ENCODE results near the gene LZTS2. TPM values are rescaled to one million over a fixed set of nuclear protein-coding genes. Genes with fewer than 3 reads are reported as not detected.

The LZTS2 gene
- total RNA-seq, 2 donors from 2014 or later = 43.9 to 47.7 TPM

DNA sequence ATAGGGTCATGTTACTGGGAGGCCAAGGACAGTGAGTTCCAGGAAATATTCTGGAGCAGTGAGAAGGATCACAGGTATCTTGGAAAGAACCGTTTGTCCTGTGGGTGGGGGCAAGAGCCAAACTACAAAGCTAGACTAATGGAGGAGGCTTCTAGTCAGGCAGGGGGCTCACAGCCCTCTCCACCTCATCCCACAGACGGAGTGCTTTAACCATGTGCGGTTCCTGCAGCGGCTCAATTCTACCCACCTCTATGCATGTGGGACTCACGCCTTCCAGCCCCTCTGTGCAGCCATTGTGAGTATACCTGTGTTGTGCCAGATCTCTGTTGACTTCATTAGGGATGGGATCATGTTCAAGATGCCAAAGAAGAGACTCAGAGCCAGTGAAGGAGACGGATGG is 22.2 kb upstream of the LZTS2 start:
- intact Hi-C loops (cut with DNase I) = no loop called here

DNA sequence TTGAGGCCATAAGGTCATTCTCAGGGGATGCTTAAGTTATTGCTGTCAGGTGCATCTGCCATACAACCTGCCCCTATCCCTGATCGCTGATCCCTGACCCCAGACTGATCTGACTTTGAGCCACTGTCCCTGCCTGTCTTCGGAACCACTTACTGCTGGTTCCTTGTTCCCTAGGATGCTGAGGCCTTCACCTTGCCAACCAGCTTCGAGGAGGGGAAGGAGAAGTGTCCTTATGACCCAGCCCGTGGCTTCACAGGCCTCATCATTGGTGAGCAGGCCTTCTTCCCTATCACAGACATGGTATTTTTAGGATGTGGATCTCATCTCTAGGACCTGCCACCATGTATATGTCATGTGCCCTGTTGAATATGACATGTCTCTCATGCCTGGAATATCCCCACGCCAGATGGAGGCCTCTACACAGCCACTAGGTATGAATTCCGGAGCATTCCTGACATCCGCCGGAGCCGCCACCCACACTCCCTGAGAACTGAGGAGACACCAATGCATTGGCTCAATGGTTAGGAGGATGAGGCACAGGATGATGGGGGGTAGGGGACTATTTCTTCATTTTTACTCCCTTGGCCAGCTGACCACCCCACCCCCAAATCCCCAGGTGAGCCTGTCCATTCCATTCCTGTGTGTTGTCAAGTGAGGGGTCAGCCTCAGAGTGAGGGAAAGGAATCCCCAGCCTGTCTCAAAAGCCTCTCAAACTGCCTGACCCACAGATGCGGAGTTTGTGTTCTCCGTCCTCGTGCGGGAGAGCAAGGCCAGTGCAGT is 21.3 kb upstream of the LZTS2 start:
- intact Hi-C loops (cut with DNase I) = no loop called here
- peak in 1 of 2 donors; percentile 15 for ATAC-seq
- no peak for DNase-seq

More for the DNA sequence above, 22.2 kb upstream of the LZTS2 start:
- no peak for ATAC-seq
- DNase-seq = no peak

DNA sequence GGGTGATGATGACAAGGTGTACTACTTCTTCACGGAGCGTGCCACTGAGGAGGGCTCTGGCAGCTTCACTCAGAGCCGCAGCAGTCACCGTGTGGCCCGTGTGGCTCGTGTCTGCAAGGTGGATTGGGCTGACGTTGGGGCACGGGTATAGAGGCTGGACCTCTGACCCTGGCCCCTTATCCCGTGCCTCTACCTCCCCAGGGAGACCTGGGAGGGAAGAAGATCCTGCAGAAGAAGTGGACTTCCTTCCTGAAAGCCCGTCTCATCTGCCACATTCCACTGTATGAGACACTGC is 20.8 kb upstream of the LZTS2 start:
- no peak for DNase-seq
- ATAC-seq = no peak
- intact Hi-C loops (cut with DNase I) = no loop called here

DNA sequence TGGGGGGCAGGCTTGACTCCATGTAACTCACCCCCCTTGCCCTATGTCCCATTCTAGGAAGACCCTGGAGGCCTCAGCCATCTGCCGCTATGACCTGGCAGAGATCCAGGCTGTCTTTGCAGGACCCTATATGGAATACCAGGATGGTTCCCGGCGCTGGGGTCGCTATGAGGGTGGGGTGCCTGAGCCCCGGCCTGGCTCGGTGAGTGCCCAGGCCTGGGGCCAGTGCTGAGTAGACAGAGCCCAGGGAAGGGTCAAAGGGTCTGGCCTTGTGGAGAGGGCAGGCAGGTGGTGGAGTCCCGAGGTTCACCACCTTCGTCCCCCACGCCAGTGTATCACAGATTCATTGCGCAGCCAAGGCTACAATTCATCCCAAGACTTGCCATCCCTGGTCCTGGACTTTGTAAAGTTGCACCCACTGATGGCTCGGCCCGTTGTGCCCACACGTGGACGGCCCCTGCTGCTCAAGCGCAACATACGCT is 19.8 kb upstream of the LZTS2 start:
- no peak for DNase-seq
- ATAC-seq = no peak
- intact Hi-C loops (cut with DNase I) = no loop called here

DNA sequence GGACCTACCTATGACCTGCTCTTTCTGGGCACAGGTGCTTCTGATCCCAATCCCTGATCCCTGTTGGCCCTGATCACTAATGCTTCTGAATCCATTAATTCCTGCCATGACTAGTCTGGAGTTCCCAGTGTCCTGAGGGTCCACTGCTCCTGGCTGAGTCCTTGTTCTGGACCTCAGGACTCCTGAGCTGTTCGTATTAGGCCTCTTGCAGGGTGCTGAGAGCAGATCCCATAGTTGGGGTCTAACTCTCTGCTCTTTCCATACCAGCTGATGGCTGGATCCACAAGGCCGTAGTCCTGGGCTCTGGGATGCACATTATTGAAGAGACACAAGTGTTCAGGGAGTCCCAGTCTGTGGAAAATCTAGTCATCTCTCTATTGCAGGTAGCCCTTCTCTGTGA is 19.3 kb upstream of the LZTS2 start:
- intact Hi-C loops (cut with DNase I) = no loop called here
- no peak for DNase-seq
- no peak for ATAC-seq

DNA sequence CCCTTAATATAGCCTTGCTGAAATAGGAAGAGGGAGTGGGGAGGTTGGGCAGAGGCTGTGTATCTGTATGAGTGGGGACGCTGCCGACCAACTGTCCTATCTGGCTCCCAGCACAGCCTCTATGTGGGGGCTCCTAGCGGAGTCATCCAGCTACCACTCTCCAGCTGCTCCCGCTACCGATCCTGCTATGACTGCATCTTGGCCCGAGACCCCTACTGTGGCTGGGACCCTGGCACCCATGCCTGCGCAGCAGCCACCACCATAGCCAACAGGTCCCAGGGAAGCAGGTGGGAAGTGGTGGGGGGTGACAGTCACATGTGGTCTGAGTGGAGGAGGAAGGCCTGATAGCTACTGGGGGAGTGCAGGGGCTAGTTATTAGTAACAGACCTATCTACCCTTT is 18.9 kb upstream of the LZTS2 start:
- ATAC-seq (no peak), DNase-seq (no peak)
- intact Hi-C loops (cut with DNase I) = no loop called here

DNA sequence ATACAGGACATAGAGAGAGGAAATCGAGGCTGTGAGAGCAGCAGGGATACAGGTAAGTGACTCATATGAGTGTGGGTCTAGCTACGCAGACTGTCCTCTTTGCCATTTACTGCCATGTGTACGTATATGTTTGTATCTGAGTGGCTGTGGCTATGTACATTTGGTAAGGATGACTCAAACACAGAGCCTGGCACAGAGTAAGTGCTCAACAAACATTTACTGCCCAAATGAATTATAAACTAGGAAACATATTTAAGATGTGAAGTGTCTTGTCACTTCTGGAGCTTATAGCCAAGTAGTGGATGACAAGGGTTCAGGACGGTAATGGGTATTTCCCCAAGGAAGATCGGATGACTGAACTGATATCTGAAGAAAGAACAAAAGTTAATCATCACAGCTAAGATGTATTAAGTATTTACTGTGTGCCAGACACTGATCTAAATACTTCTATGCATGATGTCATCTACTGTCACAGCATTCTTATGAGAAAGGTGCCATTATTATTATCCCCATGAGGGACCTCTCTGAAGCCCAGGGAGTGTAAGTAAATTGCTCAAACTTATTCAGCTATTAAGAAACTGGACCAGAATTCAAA is 18.3 kb upstream of the LZTS2 start:
- no peak for DNase-seq
- ATAC-seq = no peak
- intact Hi-C loops (cut with DNase I) = no loop called here

DNA sequence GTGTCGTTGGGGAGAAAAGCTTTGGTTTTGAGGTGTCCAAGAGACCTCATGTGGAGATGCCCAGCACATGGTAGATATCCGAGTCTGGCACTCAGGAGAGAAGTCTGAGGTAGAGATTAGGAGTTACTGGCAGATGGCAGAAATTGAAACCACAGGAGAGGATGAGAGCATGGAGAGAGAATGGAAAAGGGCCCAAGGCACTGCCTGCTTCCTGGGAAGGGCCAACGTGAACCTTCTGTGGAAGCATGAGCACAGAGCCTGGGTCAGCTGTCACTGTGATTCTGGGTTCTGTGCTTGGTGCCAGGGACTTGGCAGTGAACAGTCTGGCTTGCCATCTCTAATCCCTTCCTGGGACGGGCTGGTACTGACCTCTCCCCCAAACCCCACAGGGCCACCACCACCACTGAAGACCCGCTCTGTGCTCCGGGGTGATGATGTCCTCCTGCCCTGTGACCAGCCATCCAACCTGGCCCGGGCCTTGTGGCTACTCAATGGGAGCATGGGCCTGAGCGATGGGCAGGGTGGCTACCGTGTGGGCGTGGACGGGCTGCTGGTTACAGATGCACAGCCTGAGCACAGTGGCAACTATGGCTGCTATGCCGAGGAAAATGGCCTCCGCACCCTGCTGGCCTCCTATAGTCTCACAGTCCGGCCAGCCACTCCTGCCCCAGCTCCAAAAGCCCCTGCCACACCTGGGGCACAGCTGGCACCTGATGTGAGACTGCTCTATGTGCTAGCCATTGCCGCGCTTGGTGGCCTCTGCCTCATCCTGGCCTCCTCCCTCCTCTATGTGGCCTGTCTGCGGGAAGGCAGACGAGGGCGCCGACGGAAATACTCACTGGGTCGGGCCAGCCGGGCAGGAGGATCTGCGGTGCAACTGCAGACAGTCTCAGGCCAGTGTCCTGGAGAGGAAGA is 16.4 kb upstream of the LZTS2 start:
- ATAC-seq (no peak), DNase-seq (no peak)
- intact Hi-C loops (cut with DNase I) = no loop called here

DNA sequence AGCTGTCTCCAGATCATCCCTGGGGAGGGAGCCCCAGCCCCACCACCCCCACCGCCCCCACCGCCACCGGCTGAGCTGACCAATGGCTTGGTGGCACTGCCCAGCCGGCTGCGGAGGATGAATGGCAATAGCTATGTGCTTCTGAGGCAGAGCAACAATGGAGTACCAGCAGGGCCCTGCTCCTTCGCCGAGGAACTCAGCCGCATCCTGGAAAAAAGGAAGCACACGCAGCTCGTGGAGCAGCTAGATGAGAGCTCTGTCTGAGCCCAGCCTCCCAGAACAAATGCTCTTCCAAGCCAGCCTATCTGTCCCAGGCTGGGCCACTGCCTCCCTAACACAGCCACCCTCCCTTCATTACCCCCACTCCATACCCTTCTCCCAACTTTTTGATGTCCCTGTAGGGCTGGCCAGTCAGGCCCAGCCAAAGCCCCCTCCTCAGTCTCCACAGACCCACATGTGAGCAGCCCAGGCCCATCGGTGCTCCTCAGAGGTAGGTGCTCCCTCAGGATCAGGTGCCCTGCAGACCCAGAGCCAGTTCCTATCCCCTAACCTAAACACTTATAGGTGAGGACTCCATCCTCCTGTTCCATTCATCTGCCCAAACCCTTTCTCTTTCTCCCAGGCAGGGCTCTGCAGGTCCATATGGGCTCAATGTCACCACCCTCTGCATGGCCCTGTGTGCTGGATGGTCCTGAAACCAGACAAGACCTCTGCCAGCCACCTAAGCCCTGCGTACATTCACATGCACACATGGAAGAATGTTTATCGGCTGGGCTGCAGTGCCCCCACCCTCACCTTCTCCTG is 15.5 kb upstream of the LZTS2 start:
- intact Hi-C loops (cut with DNase I) = no loop called here
- ATAC-seq (no peak), DNase-seq (no peak)

DNA sequence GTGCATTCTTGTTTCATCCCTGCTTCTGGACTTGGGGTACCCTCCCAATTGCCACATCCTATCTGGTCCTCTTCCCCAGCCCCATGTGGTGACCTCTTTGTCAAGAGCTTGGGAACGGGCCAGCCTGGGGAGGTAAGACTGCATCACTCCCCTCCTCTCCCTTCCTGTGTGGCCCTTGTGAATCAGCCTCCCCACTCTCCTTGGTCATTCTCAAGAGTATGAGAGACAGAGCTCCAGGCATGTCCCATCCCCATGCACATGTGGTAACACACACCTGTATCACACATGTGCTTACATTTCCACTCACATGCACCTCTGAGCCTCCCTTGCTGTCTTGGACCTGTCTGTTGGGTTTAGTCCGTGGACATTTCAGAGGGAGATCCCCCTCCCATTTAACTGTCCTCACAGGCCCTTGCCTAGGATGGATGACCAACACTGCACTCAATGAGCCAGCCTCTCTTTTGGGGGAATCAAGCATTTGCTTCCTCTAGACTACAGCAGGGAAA is 14.9 kb upstream of the LZTS2 start:
- ATAC-seq (no peak), DNase-seq (no peak)
- intact Hi-C loops (cut with DNase I) = no loop called here

DNA sequence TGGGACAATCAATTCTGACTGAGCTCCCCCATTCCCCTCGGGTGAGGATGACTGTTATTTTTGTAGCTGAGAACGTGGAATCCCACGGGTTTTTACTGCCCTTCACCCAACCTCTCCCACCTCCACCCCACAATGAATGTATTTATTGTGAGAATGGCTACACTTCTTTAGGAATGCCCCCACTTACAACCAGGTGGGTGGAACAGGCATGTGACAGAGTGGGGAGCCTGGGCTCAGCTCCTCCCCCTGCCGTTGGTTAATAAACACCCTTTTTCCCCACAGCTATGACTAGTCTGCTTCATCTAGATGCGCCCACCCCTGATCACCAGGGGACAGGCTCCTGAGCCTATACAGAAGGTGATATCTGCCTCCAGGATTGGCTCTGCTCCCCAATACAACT is 14.3 kb upstream of the LZTS2 start:
- ATAC-seq (no peak), DNase-seq (no peak)
- intact Hi-C loops (cut with DNase I) = no loop called here

DNA sequence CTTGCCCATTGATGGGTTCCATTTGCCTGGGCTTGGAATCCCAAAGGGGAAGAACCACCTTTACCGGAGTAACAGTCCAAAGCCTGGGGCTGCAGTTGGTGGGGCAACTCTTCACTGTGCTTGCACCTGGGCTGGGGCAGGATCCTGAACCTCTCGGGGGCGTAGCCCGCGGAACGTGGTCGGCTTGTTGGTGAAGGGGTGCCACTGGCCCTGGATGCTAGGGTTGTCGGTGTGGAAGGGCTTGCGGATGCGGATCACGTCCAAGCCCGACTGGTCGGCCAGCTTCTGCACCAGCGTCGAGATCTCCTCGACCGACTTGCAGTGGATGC is 13.0 kb upstream of the LZTS2 start:
- ATAC-seq = no peak
- intact Hi-C loops (cut with DNase I) = no loop called here
- no peak for DNase-seq

DNA sequence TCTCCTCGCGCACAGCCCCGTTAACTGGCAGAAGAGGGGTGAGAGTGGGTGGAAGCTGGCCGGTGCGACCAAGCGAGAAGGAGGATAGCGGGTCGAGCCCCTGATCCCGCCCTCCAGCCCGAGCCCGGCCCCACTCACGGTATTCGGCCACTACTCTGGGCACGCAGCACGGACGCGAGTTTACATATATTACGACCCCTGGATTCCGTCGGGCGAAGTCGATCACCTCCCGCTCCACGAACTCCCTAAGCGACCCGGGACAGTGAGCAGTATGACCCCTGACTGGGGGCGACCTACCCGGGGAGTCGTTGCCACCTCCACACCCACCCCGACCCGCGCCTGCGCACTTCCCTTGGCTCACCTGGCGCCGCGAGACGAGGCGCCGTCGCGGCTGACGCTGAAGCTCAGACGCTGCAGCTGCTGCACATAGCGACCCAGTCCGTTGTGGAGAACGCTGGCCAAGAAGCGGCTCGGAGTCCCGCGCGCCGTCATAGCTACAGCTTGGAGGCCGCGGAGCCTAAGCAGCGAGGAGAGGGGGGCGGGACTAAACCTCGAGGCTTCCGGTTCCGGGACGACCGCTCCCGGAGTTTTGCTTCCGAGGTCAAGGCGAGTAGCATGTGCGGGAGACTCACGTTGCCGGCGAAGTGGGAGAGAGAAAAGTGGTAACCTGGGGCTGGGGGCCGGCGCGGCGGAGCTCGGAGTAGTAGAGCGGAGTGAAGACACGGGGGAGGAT is 12.5 kb upstream of the LZTS2 start, which contains the start of the genes MRPL43 and TWNK:
Gene MRPL43 (minus strand): TSS at position 546 of the 733 bp plus-strand sequence. CDS start 54 bp downstream, at position 492.
Gene TWNK (plus strand): TSS at position 592 of the 733 bp plus-strand sequence. CDS start 668 bp downstream, outside the sequence.
- ATAC-seq (peak; percentile 94), DNase-seq (peak; percentile 89)
- intact Hi-C loops (cut with DNase I) = no loop called here

DNA sequence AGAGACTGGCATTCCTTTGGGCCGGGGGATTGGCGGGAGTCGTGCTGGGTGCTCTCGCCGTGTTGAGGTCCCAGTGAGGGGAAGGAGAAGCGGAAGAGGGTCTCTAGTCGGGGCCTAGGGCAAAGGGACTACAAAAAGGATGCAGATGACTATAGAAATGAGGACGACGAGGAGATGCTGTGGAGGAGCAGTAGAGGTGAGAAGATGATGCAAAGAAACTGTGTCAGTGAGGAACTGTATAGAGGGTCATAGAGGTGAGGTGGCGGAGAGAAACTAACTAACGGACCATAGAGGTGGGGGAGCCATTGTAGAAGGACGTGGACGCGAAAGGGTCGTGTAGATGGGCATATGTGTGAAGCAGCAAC is 11.9 kb upstream of the LZTS2 start:
- no peak for DNase-seq
- no peak for ATAC-seq
- intact Hi-C loops (cut with DNase I) = no loop called here

DNA sequence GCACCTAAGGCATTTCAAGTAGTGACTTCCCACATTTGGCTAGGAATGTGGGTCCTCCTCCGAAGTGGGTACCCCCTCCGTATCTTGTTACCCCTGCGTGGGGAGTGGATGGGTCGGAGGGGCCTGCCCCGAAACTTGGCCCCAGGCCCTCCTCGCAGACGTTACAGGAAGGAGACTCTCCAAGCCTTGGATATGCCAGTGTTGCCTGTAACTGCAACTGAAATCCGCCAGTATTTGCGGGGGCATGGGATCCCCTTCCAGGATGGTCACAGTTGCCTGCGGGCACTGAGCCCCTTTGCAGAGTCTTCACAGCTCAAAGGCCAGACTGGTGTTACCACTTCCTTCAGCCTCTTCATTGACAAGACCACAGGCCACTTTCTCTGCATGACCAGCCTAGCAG is 11.4 kb upstream of the LZTS2 start:
- DNase-seq (no peak), ATAC-seq (no peak)
- intact Hi-C loops (cut with DNase I) = no loop called here

DNA sequence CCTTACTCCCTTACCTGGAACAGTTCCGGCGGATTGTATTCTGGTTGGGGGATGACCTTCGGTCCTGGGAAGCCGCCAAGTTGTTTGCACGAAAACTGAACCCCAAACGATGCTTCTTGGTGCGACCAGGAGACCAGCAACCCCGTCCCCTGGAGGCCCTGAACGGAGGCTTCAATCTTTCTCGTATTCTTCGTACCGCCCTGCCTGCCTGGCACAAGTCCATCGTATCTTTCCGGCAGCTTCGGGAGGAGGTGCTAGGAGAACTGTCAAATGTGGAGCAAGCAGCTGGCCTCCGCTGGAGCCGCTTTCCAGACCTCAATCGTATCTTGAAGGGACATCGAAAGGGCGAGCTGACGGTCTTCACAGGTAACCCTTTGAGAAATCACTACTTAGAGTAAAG is 10.5 kb upstream of the LZTS2 start:
- no peak for ATAC-seq
- no peak for DNase-seq
- intact Hi-C loops (cut with DNase I) = no loop called here

DNA sequence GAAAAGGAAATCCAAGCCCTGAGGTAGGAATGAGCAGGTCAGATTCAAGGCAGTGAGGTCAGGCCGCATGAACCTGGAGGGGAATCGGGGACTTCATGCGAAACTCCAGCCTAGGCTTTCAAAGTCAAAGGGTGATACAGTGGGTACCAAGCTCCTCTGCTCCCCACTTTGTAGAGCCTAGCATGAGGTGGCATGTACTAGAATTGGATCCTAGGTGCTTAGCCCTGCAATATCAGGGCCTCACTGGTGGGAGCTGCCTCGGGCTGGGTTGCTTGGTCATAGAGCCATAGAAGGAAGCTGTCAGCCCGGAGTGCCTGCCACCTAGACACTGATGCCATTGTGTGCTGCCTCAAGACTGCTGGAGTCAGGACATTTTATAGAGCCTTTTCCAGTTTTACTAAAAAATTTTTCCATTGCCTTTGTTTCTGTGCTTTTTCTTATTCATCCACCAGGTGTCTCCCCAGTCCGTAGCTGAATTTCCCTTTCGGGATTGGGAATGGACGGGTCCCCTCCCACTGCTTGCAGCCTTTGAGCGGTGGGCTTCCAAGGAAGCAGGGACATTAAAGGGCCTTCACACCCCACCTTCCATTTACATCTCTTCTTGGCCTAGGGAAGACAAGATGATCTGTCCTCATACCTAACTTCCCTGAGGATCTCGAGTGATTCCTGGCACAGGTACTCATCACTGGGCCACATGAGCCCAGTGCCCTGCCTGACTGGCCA is 5.5 kb upstream of the LZTS2 start:
- ATAC-seq (no peak), DNase-seq (no peak)
- intact Hi-C loops (cut with DNase I) = loop anchor here in 1 of 2 donors (1.0 kb wide), 1 partner anchor 20 kb away; no protein-coding TSS in a partner anchor

DNA sequence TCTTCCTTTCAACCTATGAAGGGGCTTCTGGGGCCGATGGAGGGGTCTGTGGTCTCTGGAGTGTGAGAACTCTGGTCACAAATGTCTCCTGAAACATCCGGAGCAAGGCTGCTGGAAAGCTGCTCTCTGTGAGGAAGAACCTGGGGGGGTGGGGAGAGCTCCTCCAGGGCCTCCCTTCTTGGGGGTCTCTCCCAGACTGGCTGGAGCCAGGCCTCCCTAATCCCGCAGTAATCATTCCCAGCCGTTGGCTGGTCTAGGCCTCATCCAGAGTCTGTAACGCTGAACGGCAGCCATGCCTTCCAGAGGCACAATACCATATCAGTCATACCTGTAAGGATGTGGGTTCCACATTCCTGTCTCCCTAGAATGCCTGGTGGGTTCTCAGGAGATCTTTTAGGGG is 4.4 kb upstream of the LZTS2 start:
- ATAC-seq (no peak), DNase-seq (no peak)
- intact Hi-C loops (cut with DNase I) = no loop called here

Measured in left cardiac atrium (tissue), 4 donors.